Mesenteric fat pad (tissue), 1 donor: ENCODE results near the gene CTTNBP2. TPM values are rescaled to one million over a fixed set of nuclear protein-coding genes. Genes with fewer than 3 reads are reported as not detected.

ENCODE experiments used
- DNase-seq: peaks from one replicate; pipeline ENCODE4 v3.0.0-alpha.2; 2020; ENCODE audit warnings: low spot score
- total RNA-seq: library from RNA; stranded (reverse); fragmentation: NEBNext Ultra II Directional; extraction: Animal tissue kit (Norgen Biotek cat#: 25700); gene quantifications from one replicate; pipeline ENCODE4 v1.2.1, GENCODE V29; 2021
- donor health status: DM: yes; HTN: yes; CAD: no.

The CTTNBP2 gene
- total RNA-seq, 1 donor from 2014 or later = 6.1 TPM

DNA sequence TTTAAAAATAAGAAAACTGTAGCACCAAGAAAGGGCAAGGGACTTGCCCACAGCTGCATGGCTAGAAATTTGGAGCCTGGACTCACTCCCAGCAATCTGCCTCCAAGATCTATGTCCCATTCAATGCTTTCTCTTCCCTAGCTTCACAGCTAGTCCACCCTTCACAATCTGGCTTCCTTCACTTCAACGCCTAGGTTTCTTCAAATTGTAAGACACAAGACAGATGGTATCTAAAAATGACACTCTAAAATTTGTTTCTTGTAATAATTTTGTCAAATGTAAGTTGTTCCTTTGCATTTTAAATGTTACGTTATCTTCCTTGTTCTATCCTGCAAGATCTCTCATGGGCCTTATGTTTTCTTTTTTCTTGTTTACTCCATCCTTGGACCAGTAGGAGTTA is 48.6 kb downstream of the CTTNBP2 start:
- DNase-seq = no peak

DNA sequence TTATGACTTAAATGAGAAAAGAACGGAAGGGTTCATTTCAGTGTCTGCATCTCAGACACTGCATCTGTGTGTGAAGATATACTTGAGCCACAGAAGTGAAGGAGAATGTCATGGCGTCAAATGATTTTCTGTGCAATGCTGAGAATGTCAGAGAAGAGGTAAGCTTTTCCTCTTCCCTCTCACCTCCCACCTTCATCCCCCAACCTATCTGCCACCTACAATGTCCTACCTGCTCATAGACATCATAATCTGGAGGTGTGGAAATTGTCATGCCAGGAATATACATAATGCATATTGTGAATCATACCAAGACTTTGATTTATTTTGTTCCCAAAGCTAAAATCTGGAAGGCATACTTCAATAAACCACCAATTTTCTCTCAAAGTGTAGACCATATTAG is 53.7 kb downstream of the CTTNBP2 start:
- DNase-seq = no peak

DNA sequence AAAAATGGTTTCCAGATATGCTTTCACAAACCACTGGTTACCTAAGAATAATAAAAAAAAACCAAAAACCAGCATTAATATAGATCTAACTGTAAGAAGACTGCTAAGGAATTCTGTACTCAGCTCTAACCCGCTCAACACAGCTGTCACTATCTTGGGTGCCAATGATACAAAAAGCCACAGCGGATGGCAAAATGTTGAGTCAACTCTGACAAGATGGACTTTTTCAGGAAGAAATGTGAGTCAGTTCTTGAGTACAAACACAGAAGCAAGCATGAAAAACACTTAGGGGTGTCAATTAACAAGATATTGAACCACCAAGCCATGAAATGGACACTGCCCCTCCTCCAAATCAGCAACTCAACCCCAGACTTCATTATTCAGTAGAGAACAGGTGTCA is 55.0 kb downstream of the CTTNBP2 start:
- DNase-seq = no peak

DNA sequence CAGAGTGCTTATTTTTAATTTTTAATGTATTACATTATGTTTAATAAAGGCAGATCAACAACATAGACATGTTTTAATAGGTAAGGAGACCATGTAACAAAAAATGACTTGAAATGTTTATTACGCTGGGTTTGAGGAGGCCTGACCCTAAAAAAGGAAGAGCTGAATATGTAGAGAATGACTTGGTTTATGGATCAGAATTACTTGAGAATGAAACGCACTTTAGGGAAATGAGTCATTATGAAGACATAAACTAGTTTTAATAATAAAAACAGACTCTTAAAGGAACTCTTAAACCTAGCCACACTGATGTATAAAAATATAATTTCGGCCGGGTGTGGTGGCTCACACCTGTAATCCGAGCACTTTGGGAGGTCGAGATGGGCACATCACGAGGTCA is 56.5 kb downstream of the CTTNBP2 start:
- no peak for DNase-seq

DNA sequence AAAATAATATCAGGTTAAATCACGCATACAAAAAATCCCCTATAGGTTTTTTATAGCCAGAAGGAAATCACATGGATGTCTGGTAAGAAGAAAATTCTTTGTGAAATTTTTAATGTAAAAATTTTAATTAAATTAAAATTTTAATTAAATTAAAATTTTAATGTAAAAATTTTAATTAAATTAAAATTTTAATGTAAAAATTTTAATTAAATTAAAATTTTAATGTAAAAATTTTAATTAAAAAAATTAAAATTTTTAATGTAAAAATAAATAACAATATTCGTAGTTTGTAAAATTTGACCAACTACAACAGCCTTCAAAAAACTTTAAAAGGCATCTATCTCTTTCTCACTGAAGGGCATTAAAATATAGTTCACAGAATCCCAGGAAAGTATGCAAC is 61.5 kb downstream of the CTTNBP2 start:
- DNase-seq = no peak

DNA sequence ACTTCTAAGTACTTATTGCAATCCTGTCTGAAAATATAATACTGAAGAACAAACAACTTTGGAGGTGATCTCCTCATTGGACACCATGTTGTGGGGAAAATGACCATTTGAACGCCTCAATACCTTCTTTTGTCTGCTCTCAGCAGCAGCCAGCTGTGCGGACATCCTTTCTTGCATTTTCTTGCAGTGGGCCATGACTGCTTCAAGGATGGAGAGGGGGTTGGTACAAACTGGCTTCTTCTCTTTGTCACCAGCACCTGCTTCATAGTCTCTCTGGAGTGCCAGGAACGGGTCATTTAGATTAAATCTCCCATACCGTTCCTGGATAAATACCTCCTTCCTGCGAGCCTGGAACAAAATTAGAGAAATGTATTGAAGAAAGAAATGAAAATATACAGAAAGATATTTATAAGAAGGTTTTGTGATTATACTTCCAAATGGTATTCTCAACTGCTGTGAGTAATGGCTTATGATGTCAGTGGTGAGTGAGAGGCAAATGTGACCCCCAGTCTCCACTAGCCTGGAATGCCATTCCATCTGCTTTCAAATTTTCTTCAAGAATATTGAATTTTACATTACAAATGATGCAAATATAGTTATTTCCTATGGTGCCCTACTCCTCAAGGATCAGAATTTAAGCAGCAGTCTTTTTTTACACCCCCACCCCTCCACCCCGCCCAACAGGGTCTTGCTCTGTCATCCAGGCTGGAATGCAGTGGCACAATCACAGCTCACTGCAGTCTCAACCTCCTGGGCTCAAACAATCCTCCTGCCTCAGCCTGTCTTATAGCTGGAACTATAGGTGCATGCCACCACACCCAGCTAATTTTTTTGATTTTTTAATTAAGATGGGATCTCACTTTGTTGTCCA is 62.4 kb downstream of the CTTNBP2 start:
- DNase-seq = no peak

DNA sequence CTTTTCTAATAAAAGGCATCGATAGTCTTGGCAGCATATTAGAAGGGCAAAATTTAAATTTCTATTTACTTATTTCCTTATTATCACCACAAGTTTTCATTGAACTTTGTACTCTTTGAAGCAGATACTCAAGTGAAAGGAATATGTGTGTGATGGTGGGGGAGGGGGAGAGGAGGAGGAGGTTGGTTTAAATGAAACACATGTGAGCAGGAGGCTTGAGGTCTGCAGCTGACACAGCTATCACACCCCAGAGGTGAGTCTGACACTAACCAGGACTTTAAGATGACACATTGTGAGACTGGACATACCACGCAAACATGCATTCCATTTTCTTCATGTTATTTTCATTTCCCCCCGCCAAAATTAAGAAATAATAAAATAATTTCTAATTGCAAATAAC is 63.3 kb downstream of the CTTNBP2 start:
- DNase-seq = no peak

DNA sequence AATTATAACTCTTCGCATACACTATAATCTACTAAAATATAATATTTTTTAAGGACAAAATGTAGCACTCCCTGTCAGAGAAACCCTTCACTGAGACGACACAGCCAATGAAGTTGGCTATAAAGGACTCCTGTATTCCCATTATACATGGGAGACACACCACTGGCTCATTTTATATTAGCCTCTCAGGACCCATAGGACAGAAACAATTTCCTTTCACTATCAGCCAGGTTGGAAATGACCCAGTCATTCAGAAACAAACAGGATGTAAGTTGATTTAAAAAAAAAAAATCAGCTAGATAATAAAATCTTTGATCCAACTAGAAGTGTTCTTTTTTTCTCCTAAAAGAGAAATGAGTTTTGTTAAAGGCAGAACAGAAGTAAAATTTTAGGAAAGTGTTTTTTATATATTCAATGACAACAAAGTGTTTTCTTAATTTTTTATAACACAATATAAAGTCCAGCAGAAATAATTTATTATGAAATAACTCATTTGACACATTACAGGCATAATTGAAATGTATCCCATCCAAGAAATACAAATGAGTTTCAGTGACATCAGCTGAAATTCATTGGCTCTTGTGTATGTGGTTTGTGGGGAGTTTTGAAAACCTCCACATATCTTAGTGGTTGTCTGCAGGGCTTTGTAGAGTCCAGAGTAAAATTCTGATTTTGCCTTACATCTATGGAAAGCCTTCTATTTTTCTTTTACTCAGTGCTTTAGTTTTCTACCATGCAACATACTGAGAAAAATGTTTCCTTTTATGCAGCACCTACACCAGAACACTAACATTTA is 64.1 kb downstream of the CTTNBP2 start:
- no peak for DNase-seq

DNA sequence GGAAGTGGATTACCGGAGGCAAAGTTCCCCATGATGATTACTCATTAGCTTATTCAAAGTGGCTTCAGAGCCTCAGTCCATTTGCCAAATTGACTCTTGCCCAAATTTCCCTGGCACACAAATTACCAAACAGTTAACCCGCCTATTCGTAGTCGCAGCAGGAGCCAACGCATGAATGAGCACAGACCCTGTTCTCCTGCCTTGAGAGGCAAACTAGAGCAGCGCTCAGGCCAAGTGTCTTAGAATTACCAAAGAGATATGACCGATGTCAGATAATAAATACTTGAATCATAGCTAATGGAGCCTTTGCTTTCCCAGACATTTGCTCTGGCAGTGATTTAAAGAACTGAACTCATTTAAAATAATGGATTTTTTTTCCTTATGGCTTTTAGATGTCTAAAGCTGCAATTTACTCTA is 64.9 kb downstream of the CTTNBP2 start:
- DNase-seq = no peak

DNA sequence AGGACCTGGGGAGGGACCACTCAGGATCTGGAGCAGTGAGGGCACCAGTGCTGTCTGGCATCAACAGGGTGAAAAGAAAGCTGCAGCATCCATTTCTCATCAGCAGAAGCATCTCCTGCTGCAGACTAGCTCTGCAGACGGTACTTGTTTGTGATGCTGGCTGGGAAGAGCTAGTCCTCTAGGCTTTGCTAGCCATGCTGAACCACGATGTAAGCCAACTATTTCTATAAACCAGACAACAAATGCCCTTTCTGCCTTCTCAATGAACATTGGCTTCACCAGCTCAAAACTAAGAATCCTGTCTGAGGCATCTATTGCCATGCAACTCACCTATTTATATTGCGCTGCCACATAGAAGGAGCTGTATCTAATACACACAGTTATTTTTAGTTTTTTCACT is 65.6 kb downstream of the CTTNBP2 start:
- no peak for DNase-seq

DNA sequence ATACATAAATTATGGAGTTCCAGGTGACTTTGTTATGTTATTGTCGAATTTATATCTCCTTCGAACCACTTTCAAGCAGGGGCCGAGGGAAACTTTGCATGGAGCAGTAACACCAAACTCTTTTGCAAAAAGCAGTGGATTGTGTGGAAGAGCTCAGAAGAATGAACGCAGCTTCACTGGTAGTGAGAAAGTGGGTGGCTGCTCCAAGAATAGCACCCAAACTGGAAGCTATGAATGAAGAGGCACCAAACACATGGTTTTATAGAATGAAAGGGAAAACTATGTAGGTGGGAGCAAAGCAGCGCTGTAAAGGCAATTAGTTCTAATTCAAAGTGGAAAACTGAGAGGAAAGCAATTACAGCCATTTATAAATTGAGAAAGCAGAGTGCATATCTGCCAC is 67.2 kb downstream of the CTTNBP2 start:
- no peak for DNase-seq

DNA sequence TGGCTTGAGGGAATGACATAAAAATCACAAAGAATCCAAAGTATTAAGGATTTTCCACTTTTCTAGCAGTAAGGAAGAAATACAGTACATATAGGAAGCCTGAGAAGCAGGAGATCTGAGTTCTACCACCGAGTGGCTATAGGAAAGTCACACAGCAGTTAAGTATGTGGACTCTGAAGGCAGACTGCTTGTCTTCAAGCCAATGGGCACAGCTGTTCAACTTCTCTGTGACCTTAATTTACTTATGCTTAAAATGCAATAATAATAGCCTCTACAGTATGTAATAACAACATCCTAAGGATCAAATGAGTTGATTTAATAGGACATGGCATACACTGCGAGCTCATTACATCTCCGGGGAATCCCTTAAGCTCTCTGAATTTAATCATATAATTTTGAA is 68.0 kb downstream of the CTTNBP2 start:
- DNase-seq = no peak

DNA sequence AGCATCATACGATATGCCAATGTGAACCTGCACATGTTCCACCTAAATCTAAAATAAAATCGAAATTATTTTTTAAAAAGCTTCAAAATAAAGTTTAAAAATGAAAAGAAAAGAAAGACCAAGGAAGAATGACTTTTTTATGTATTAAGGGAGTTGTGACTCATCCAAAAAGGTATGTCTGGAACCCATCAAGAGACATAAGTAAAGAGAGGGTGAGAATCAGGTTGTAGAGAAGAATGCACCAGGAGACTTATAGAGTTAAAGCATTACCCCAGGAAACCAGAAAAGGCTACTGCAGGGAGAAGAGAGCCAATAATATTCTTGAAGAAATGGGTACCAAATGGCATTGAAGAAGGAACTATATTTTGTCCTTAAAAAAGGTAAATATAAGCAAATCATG is 69.8 kb downstream of the CTTNBP2 start:
- DNase-seq = no peak

DNA sequence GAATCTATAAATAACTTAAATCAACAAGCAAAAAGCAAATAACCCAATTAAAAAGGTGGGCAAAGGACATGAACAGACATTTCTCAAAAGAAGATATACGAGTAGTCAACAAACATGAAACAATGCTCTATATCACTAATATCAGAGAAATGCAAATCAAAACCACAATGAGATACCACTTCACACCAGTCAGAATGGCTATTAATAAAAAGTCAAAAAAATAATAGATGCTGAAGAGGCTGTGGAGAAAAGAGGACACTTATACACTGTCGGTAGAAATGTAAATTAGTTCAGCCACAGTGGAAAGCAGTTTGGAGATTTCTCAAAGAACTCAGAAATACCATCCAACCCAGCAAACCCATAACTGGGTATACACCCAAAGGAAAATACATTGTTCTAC is 70.6 kb downstream of the CTTNBP2 start:
- DNase-seq = no peak

DNA sequence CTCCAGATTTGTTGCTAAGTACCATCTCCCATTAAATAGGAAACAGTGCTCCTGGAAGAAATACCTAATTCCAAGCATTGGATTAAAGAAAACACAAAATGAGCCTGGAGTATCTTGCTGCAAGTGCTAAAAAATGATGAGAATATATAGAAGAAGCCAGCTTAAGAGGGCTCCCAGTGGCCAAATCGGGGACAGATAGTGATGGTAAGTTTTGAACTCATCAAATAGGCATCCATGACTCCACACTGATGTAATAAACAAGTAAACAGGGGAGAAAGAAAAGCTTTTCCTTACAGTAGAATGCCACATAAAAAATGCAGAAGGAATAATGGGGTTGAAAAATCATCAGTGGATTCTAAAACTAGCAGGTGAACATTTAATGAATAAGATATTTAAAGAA is 72.4 kb downstream of the CTTNBP2 start:
- DNase-seq = no peak

DNA sequence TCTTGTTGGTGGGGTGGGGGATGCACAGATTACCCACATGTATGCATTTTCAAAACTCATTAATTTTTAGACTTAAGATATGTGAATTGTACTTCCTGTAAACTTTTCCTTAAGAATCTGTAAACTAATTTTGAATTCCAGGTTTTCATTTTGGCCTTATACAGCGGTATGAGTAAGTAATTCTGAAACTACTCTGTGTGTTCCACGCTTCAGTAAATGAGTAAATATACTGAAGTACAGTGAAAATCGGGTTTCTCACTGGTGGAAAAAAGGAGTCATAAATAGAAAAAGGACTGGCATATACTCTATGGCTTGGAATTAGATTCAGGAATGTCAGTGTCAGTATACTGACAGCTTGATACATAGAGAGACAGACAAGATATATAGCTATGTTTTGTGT is 72.8 kb downstream of the CTTNBP2 start:
- no peak for DNase-seq

DNA sequence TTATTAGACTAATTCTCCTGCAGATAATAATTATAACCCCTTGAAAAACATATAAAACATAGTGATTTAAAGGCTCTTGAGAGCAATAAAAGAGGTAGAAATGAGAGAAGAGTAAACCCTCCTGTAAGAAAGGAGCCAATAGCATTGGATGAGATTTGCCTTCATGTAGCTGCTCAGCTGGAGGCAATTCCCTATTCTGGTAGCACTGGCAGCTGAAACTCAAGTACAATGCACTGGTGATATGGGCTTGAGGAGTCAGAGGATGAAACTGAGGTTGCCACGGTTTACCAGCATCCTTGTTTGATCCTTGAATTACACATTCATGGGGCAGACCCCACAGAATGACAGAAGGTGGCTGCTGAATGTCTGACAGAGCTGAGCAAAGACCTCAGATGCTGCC is 76.4 kb downstream of the CTTNBP2 start:
- DNase-seq = no peak

DNA sequence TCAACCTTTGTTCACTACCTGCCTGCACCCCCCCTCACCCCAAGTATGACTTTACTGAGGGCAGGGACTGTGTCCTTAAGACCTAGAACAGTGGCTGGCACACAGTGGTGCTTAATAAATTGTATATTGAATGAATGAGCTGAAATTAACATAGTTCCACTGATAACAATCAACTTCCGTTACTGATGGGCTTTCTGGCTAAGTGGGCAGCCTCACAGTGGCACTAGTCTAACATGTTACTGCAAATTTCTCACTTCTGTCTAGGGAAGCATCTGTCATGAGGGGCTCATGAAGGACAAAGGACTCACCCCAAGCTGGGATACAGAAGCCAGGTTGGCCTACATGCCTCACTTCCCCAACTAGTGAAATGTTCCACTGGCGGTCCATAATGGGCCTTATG is 79.3 kb downstream of the CTTNBP2 start:
- DNase-seq = no peak

DNA sequence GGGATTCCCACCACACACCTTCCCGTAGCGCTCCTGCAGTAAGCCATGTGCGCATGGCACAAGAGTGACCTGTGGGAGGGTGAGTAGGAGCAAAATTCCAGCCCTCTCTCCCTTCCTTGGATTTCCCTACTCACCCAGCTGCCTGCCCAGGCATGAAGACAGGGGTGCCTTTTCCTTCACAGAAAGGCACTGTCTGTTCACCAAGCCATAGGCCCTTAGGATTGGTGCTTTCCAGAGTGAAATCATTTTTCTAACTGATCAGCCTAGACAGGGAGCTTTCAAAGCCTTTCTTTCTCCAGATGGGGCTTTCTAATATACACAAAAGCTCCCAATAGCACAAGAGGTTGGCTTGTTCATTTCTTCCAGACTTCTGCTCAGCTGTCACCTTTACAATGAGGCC is 79.7 kb downstream of the CTTNBP2 start:
- DNase-seq = no peak

DNA sequence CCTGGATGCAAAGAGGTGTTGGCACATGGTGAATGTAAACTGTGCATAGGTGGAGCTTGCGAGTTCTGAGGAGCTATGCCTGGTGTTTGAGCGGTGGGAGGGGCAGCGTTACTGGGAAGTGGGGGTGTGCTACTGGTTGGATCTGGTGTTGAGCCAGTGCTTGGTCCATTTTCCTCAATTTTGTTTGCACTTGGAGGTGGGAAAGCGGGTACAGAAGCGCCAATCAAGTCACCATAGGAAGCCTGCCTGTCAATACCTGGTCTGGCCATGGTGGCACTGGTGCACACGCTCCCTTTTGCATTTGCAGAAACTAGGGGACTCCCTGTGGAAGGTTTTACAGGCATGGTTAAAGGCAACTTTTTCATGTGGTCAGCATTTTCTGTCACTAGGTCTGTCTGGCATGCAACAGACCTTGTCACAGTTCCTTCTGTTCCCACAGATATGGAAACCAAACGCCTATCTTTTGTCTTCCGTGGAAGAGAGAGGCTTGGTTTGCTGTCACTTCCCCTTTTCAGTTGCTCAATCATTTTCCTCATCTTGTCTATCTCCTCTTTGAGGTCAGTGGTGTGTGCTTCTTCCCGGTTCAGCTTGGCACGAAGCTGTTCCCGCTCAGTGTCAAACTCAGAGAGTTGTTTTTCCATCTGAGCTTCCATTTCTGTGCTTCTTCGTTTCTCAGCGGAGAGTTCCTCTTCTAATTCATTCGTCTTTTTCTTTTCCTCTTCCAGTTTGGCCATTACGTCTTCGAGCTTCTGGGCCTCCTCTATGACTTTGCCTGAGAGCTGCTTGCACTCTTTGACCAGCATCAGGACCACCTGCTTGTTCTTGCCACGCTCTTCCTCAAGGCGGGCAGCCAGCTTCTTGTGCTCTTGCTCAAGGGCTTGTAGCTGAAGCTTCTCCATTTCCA is 81.1 kb downstream of the CTTNBP2 start:
- DNase-seq = no peak

DNA sequence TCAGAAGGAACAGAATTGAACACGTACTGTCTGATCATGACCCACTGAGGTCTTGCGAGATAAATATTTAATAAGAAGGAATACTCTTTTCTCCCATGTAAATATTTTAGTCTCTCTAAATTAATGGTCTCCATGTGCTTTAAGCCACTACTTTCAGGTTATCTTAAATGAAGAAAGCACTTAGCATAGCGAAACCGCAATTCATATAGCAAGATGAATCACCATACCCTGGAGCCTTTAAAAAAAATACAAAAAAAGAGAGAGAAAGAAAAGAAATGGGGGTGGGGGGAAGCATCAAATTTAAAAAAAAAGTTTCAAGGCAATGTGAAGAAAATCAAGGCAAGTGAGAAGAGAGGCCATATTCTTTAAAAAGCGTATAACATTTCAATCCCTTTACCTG is 82.5 kb downstream of the CTTNBP2 start:
- no peak for DNase-seq

DNA sequence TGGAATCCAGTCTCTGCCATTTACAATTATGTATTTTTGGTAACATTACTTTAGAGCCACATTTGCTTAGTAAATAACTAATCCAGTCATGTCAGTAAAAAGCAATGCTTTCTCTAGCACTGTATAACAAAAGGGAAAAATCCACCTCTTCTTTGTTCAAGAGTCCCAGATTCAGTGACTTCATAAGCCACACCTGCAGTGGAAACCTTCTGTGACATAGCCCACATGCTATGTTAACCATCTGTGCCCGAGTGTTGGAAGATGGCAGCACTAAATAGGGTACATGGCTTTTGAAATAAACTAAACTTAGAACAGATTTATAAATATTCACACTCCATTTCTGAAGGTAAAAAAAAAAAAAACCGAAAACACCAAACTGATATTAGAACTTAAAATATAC is 83.0 kb downstream of the CTTNBP2 start:
- no peak for DNase-seq
